ENCODE measurements around the gene FRMD8.
A peak's percentile ranks its signal among the peaks of the same experiment; 100 is the strongest.

The FRMD8 gene

DNA sequence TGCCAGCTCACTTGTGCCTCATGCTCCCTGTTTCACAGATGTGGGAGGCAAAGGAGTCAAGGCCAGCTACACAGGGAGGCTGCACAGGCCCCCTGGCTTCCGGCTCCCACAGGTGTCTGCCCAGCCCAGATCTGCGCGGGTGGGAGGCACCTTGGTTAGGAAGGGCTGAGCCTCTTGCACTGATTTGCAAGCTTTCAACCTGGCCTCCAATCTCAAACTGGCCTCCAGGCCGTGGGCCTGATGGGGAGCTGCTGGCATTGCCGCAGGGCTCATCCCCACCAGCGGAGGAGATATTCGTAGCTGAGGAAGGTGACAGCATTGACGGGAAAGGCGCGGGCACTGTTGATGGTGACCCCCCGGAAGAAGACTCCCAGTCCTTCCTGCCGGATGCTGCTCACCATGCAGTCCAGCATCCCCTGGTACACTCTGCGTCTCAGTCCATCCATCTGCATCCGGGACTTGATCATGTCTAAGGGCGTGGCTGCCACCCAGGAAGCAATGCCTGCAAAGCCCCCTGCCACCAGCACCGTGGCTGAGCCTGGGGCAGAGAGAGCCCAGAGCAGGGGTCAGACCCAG is 10.2 kb upstream of the FRMD8 start:
- no peak for DNase-seq

DNA sequence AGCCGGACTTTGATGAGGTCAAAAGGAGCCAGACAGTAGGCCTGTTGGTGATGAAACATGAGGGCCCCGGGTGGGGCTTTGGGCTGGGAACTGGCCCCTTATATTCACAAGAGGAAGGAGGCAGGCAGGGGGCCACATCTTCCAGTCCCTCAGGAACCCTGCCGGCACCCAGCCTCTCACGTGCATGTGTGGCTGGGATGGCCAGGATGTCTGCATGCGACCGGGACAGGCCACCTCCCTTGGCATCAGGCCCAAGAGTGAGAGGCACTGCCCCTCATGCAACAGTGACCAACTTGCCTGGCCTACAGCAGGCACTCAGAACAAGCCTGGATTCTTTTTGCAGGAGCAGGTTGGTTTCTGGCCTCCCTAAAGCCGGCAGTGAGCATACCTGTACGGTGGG is 9.4 kb upstream of the FRMD8 start:
- no peak for DNase-seq

GRCh38 chr11:65377777-65378176 is 8.7 kb upstream of the FRMD8 start:
- no peak for DNase-seq

- DNase-seq: no peak
These were observed 8.1 kb upstream of the FRMD8 start for GRCh38 chr11:65378208-65378927.

GRCh38 chr11:65378928-65379638 is 7.4 kb upstream of the FRMD8 start:
- no peak for DNase-seq

DNA sequence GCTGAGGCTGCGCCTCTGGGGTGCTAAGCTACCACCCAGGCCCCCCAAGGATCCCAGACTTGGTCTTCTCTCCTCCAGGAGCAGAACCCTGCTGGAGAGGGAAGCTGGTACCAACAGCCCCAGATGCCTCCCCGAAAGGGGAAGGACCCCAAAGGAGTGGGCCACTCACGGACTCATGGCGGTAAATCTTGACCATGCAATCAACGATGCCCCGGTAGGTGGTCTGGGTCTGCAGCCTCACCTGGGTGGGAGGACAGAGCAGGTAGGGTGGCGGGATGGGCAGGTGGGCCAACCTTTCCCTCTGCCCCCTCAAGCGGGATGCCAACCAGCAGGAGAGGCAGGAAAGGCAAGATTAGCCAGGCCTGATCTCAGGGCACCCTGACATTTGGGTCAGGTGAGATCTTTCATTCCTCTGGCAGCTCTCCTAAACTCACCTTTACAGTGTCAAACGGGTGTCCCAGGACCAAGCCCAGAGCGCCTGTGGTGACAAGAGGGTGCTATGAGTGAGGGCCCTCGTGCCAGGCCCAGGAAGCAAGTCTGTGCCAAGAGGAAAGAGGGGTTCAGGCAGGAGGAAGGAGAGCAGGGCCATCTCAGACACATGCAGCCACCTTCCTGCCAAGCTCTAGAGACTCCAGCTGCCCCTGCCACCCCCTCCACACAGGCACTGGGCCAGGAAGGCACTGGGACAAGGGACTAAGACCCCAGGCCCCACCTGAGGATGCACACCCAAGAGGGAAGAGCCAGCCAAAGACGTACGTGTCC is 6.6 kb upstream of the FRMD8 start:
- no peak for DNase-seq

- DNase-seq: no peak
These were observed 5.8 kb upstream of the FRMD8 start for GRCh38 chr11:65380460-65381119.

DNA sequence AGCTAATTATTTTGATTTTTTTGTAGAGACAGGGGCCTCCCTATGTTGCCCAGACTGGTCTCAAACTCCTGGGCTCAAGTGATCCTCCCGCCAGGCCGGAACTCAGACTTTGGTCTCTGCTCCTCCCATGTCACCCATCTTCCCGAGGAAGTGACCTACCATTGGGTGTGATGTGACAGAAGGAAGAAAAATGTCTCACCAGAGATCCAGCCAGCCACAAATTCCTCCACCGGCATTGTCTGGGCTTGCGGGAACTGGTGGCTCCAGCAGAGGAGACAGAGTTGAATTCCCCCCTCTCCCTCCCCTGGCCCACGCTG is 4.8 kb upstream of the FRMD8 start:
- DNase-seq: no peak

- DNase-seq: peak; percentile 92
These were observed 4.2 kb upstream of the FRMD8 start, which contains the start of gene SLC25A45 for GRCh38 chr11:65382033-65382803. TSS of gene SLC25A45 (minus strand) at chr11:65382646. CDS start at chr11:65381951, 695 bp downstream.

DNA sequence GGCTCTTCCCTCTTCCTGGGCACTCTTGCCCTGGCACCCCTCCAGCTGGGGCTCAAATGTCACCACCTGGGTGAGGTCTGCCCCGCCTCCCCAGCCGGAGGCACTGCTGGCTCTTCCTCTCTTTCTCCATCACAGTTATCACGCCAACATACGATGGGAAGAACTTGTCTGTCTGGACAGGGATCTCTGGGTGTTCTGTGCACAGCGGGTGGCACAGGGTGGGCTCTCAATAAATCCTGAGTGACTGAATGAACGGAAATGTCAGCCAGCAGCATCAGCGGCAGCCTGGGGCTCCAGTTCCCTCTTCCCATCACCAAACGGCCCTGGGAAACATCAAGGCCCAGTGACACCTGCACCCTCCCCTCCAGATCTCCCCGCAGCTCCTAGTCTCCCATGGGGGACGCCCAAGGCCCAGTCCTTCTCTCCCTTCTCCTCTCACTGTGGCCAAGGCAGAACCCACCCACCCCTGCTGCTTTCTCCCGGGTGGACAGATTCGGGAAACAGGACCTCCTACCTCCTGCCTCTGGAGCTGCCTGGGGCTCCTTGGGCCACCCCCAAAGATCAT is 3.6 kb upstream of the FRMD8 start:
- DNase-seq: no peak

DNA sequence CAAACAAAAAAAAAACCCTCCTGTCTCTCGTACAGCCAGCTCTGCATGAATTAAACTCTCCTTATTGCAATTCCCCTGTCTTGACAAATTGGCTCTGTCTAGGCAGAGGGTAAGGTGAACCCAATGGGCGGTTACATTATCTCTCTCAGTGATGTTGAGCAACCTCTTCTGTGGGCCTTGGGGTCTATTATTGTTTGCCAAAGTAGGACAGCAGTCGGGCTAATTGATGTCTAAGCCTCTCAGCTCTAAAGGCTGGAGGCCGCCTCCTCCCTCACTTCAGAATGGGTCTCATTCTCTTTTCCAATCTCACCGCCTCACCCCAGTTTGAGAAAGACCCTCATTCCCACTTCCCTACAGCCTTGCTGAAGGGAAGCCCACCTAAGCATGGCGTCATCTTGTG is 2.7 kb upstream of the FRMD8 start:
- DNase-seq: no peak

DNA sequence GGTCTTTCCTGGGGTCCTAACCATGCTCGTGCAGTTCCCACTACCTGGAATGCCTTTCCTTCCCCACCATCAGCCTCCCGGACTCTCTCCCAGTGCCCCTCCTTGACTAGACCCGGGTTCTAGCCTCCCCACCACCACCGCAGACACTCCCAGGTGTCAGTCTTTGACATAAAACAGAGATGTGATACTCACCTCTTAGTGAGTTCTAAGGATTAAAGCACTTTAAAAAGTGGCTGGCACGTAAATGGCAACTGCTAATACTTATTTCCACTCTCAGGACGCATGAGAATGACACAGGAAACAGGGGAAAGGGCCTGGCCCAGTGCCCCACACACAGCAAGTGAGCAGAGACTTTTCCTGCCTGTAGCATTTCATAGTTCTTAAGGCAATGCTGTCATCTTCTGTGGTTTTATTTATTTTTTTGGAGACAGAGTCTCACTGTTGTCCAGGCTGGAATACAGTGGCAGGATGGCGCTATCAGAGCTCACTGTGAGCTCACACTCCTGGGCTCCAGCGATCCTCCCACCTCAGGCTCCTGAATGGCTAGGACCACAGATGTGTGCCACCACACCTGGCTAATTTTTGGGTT is 2.0 kb upstream of the FRMD8 start:
- no peak for DNase-seq

DNA sequence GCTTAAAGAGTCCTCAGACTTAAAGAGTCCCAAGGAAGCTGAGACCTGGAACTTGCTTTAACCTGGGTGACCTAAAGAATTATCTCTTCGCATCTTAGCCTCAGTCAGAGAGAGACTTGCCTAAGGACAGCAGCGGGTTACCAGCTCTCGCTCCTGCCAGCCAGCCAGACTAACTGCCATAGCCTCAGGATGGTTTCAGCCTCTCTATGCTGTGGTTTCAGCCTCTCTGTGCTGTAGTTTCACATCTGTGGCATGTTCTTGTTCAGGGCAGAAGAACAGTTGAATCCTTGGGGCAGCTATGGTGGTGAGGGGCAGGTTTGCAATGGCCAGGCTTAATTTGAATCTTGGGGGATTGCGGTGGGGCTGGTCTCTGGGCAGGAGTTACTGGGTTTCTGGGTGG is 2.3 kb downstream of the FRMD8 start:
- DNase-seq: no peak

DNA sequence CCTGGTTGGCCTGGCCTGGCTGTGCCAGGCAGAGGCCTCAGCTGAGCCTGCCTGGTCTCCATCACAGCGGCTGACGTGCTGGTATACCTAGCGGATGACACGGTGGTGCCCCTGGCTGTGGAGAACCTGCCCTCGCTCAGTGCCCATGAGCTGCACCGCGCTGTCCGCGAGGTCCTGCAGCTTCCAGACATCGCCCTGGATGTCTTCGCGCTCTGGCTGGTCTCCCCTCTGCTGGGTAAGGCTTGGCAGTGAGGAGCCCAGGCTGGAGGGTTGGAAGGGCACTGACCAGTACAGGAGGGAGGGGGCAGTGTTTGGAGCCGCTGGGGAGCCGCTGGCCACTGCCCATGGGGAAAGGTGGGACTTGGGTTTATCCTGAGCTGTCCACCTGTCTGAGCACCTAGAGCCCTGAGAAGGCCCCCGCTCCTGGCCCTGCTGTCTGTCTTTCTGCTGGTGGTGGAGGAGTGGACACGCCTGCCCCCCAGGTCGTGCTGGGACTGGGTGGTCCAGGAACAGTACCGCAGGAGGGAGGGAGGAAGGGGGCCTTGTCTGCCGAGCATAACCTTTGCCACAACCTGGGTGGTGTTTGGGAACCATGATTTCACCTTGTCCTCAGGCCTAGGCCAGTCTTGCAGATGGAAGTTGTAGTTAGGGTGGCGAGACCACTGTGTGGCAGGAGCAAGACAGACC is 3.0 kb downstream of the FRMD8 start:
- no peak for DNase-seq

DNA sequence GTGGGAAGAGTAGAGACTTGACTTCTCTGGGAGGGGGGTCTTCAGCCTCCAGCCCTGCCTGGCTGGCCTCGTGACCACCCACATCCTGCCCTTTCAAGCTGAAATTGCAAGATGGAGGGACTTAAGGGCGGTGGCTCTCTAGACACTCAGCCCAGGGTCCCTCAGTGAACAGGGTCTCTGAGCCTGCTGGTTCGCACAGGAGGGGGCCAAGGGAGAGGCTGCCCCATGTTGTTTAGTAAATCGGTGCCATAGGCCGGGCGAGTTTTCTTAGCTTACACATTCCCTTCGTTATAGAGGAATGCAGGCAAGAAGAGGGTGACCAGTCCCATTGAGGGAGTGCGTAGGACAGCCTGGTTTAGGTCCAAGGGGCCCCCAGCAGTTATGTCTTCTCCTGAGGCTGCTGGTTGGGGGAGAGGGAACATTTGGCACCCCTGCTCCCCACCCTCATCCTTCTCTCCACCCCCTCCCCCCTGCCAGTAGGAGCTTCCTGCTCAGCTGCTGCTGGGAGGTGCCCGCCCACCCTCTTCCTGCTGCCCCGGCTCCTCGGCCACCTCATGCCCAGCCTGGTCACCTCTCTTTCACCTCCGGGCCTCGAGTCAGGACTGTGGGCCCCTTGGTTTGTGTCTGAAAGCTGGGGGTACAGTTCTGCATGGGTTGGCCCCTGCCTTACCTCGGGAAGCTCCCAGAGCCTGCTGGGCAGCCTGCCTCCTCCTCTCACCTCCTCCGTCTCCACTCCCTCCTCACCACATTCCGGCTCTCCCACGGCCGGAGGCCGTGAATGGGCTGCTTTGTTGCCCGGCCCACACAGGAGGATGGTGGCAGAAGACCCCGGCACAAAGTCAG is 3.9 kb downstream of the FRMD8 start:
- no peak for DNase-seq

DNA sequence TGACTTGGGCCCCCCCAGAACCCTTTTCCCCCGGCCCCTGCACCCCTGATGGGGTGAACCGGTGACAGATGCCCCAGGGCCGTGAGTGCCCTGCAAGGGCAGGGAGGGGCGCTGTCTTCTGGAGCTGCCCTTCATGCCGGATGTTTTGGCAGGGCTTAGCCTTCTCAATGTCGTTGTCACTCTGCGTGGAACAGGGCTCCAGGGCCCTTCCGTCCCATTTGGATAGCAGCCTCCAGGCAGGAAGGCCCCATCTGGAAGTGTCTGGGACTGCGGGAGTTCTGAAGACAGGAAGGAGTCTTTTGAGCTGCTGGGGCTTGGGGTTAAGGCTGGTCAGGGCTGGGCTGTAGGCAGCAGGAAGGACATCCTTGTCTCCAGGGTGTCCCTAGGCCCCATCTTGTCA is 4.6 kb downstream of the FRMD8 start:
- DNase-seq: no peak

GRCh38 chr11:65392186-65392829 is 5.9 kb downstream of the FRMD8 start:
- no peak for DNase-seq

GRCh38 chr11:65392899-65393298 is 6.5 kb downstream of the FRMD8 start:
- DNase-seq: no peak

GRCh38 chr11:65393513-65394079 is 7.2 kb downstream of the FRMD8 start:
- no peak for DNase-seq
